Right lobe of liver (tissue), 4 donors: ENCODE measurements around the gene GRIK2.

Source experiments
- CTCF ChIP-seq, 4 donors: fragments of 200-600 bp in 3 of 4; fragments of 450-650 bp in 1 of 4; IDR thresholded peaks; one replicate each; pipeline versions ENCODE4 v1.5.1 to v1.8.0; 2016 to 2022; ENCODE audit warnings: antibody characterized with exemption in 4 of 4, mild to moderate bottlenecking in 2 of 4
- POLR2A ChIP-seq: fragments of 450-650 bp; IDR thresholded peaks from one replicate; pipeline ENCODE4 v1.6.1; 2017; ENCODE audit warnings: antibody characterized with exemption, mild to moderate bottlenecking
- donor health status: DM: no; HTN: no; CAD: no.
- donor health status: DM: no; HTN: no; CAD: no.
- donor health status: DM: no; HTN: yes; CAD: no.

- TF ChIP-seq POLR2A (no peak), CTCF (IDR thresholded peaks at IDR 0.05) (no peak)
These were observed 424.5 kb downstream of the GRIK2 start for GRCh38 chr6:101818051-101818450.
